GM21528 (cell line): ENCODE data around the gene INS.
"Not testable (repeated sequence)": the region's sequence is repeated elsewhere in the genome, so short reads cannot be mapped to it uniquely, and the experiment has no call there.

Experiments used
- ATAC-seq: cut with Tn5 transposase; IDR thresholded peaks from one replicate; pipeline ENCODE4 v1.9.1; 2021; ENCODE audit warnings: mild to moderate bottlenecking, moderate library complexity; ENCODE audit not compliant: unreplicated experiment, low FRiP score

The INS gene

GRCh38 chr11:2182692-2183474 lies 21.9 kb upstream of the INS start:
- ATAC-seq, result no peak

GRCh38 chr11:2182075-2182474 lies 21.1 kb upstream of the INS start:
- no peak for ATAC-seq

GRCh38 chr11:2180789-2181370 lies 19.9 kb upstream of the INS start:
- ATAC-seq, result no peak

GRCh38 chr11:2180347-2180746 lies 19.3 kb upstream of the INS start:
- ATAC-seq, result no peak

- no peak for ATAC-seq
Measured at GRCh38 chr11:2179516-2179915, 18.5 kb upstream of the INS start.

GRCh38 chr11:2178906-2179494 lies 18.0 kb upstream of the INS start:
- no peak for ATAC-seq

GRCh38 chr11:2178055-2178773 lies 17.2 kb upstream of the INS start:
- ATAC-seq, result not testable (repeated sequence)

GRCh38 chr11:2177076-2177475 lies 16.1 kb upstream of the INS start:
- no peak for ATAC-seq

GRCh38 chr11:2176389-2176900 lies 15.4 kb upstream of the INS start:
- no peak for ATAC-seq

GRCh38 chr11:2175659-2176058 lies 14.7 kb upstream of the INS start:
- no peak for ATAC-seq

GRCh38 chr11:2174361-2174760 lies 13.4 kb upstream of the INS start:
- ATAC-seq, result no peak

GRCh38 chr11:2173761-2174160 lies 12.8 kb upstream of the INS start:
- ATAC-seq, result no peak

- no peak for ATAC-seq
Measured at GRCh38 chr11:2173150-2173693, 12.2 kb upstream of the INS start.

GRCh38 chr11:2172676-2173075 lies 11.7 kb upstream of the INS start:
- no peak for ATAC-seq

GRCh38 chr11:2171591-2172003 lies 10.6 kb upstream of the INS start, which contains the start of gene TH:
Gene TH (minus strand): TSS chr11:2171815. CDS start chr11:2171786, 29 bp downstream.
- no peak for ATAC-seq

GRCh38 chr11:2169626-2170570 lies 8.9 kb upstream of the INS start:
- no peak for ATAC-seq

- ATAC-seq, result no peak
Measured at GRCh38 chr11:2169005-2169378, 8.0 kb upstream of the INS start.

GRCh38 chr11:2168286-2169004 lies 7.4 kb upstream of the INS start:
- no peak for ATAC-seq
